ENCODE measurements around the gene MMS19. TPM values are rescaled to one million over a fixed set of nuclear protein-coding genes. Genes with fewer than 3 reads are reported as not detected.
"Not testable (repeated sequence)": the region's sequence is repeated elsewhere in the genome, so short reads cannot be mapped to it uniquely, and the experiment has no call there.

The MMS19 gene
- total RNA-seq, 2 donors from 2014 or later: 38.9 to 42.3 TPM

DNA sequence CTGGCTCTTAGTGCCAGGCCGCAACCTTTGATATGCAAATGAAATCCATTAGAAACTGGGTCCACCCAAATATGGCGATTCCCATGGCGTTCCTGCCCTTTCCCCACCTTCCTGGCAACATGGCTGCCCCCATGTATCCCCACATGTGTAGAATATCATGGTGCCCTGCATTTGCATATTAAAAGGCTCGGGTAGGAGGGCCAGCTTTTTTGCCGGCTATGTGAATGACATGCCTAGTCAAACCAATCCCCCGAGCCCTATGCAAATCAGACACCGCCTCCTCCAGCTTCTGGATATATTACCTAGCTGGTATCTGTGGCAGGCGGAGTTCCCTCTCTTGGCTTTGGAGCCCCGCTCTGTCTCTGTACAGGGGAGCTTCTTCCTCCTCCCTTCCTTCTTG is 18.3 kb downstream of the MMS19 start:
- ATAC-seq (no peak), DNase-seq (no peak)
- intact Hi-C loops (cut with DNase I, micrococcal nuclease): no loop called here

DNA sequence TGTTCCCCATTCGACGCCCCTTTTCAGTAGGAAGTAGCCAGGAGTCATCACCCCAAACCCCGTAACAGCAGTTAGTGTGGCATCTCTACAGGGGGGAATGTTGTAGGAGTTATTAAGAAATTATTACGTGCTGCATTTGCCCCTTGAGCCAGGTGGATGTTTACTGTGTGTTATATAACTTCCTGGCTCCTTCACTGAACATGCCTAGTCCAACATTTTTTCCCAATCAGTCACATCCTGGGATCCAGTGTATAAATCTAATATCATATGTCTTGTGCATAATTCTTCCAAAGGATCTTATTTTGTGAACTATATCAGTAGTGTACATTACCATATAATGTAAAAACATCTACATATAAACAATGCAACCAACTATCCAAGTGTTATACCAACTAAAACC is 18.8 kb downstream of the MMS19 start:
- intact Hi-C loops (cut with DNase I, micrococcal nuclease); ATAC-seq; DNase-seq: not testable (repeated sequence)

DNA sequence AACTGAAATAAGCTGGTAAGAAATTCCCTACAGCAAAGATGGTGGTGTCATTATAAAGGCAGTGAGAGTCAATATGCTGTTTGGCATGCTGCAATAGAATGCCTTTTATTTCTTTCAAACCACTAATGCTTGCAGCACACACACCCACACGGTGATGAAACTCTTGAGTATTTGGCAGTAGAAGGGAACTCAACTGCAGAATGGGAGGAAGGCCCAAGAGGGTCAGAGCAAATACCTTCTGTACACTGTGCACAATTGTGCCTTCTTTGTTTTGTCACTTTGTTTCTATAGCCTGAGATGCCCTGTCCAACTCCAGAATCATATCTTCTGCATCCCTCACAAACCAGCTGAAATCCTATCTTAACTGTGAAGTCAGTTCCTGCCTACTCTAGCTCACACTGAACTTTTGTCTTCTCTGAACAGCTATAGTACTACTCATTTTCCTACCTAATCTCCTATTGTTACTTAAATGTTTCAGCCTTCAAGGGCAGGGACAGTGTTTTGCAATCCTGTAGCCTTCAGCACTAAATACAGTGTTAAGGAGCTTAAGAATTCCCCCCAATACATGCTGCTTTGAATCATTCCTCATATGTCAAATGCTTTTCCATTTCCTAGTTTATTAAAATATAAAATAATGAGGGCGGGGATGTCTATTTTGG is 22.2 kb downstream of the MMS19 start:
- ATAC-seq (no peak), DNase-seq (no peak)
- intact Hi-C loops (cut with DNase I, micrococcal nuclease): no loop called here

DNA sequence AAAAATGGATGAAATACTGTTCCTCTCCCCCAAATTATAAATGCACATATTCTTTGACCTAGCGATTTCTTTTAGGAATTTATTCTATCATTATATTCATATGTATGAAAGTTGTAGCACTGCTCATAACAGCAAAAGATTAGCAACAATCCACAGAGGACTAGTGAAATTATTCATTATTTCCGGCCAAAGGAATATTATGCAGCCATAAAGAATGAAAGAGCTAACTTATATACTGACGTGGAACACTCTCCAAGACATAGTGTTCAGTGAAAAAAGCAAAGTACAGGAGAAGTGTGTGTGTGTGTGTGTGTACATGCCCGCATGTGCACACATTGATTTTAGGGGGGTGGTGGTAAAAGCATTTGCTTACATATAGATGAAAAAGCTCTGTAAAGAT is 23.3 kb downstream of the MMS19 start:
- ATAC-seq: no peak
- intact Hi-C loops (cut with DNase I, micrococcal nuclease): no loop called here
- DNase-seq: no peak

DNA sequence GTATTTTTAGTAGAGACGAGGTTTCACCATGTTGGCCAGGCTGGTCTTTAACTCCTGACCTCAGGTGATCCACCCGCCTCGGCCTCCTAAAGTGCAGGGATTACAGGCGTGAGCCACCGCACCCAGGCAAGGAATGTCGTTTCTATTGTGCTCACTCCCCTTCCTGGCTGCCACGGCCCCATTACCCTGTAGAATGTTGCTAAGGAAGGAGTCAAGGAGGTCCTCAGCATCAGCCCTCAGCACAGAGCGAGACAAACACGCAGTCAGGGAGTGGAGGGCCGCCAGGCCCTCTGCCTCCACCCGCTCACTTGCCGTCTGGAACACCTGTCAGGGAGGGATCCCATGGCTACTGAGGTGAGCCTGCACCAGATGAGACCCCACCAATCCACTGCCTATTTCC is 29.4 kb downstream of the MMS19 start:
- intact Hi-C loops (cut with DNase I, micrococcal nuclease); DNase-seq: not testable (repeated sequence)
- peak; percentile 23 for ATAC-seq

DNA sequence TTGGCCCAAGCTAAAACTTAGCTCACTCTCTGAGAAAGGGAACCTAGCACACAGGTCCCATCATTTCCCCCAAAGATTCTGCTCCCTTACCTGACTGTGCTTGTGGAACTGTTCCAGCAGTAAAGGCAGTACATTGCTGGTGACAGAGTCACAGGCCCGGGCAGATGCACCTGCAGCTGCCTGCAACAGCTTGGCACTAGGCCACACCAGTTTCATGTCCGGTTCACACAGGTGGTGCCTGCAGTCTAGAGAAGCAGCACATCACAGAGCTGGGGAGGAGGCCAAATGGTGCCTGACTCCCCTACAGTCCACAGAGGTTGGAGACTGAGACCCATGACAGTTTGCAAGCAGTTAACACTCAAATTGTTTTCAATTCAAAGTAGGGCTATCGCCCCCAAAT is 30.1 kb downstream of the MMS19 start:
- DNase-seq: peak; percentile 31 to 42
- intact Hi-C loops (cut with DNase I, micrococcal nuclease): no loop called here
- ATAC-seq: peak; percentile 16

DNA sequence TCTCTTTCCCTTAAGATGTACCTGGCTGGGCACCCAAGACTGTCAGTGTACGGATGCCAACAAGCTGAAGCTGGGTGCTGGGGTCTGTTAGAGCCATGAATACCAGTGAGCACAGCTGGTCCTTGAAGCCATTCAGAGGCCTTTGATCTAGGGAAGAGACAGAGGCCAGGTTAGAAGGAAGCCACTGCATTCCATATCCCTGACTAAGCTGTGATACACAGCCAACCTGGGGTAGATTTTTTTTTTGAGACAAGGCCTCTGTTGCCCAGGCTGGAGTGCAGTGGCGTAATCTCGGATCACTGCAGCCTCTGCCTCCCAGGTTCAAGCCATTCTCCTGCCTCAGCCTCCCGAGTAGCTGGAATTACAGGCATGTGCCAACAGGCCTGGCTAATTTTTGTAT is 31.5 kb downstream of the MMS19 start:
- ATAC-seq: no peak
- intact Hi-C loops (cut with DNase I, micrococcal nuclease): no loop called here
- no peak for DNase-seq

DNA sequence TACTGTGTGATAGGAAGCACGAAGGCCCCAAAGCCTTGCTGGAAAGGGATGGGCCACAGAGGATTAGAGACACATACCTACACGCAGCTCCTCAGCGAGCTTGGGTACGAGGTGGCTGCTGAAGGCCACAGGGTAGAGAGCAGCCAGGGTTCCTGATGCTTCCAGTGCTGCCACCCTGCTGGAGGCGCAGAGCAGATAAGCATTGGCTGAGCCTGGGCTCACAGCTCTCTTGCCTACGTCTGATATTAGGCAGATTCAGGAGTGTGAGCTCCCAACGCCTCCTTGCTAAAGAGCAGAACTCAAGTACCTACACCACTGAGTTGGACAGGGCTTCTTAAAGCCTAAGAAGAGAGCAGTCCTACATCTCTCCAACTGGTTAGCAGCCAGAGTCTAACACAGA is 32.2 kb downstream of the MMS19 start:
- no peak for ATAC-seq
- intact Hi-C loops (cut with DNase I, micrococcal nuclease): no loop called here

DNA sequence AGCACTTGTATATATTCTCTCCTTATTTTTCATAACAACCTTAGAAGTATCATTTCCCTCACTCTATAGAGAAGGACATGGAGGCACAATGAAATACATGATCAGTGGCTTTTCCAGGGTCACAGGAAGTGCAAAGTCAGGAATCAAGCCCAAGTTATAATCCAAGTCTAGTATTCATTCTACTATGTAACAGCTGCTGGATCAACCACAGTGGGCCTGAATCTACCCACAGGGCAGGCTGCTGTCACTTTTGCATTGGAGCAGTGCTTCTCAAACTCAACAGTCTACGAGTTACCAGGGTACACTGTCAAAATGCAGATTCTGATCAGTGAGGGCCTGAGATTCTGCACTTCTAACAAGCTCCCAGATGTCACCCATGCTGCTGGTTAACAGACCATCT is 34.0 kb downstream of the MMS19 start:
- ATAC-seq: peak; percentile 2
- no peak for DNase-seq
- intact Hi-C loops (cut with DNase I, micrococcal nuclease): no loop called here

More for the DNA sequence above, 32.2 kb downstream of the MMS19 start:
- DNase-seq: no peak

DNA sequence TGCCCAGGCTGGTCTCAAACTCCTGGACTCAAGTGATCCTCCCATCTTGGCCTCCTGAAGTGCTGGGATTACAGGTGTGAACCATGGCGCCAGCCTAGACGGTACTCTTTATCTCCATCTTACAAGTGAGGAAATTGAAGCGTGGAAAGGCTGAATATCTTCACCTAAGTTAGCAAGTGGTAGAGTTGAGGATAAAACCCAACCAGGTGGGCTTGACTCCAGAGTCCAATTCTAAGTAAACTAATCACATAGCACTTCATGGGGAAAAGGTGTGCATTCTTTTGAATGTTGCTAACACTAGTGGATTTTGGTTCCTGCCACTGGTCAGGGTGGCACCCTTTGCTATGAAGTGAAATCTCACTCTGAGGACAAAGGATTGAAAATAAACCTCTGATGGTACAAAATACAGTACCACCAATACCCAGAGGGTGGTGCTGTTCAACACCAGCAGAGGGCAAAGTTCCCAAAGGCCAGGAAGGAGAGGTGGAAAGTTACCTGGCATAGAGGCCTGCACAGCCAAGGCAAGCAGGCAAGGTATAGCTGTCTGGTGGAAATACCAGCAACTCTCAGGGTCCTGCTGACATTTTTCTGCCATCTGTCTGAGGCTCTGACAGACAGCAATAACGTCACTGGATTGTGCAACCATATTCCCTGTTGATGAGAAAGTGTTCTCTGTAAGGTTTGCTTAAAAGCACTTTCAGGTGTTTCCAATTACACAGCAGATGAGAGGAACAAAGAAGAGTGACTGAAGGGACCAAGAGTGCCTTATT is 34.7 kb downstream of the MMS19 start:
- peak; percentile 91 for ATAC-seq
- intact Hi-C loops (cut with DNase I, micrococcal nuclease): loop anchor here in 1 of 2 donors (2.0 kb wide), 1 partner anchor 89 kb away; no protein-coding TSS in a partner anchor
- peak in 1 of 2 donors; percentile 37 for DNase-seq

DNA sequence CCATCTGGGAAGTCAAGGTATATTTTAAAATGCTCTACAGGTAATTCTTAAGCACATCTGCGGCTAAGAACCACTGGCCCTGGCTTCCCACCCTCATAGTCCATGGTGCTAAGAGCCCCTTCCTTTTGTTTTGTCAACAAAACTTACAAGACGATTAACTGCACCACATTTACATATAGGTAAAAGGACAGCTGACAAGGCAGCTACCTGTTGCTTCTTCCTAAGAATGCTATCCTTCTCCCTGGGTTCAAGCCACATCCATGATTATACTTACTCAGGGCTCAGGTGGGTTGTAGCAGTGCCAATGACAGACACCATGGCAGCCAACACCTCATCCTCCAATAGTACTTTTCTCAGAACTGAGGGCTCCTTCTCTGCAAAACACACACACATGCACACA is 35.9 kb downstream of the MMS19 start:
- no peak for ATAC-seq
- DNase-seq: no peak
- intact Hi-C loops (cut with DNase I, micrococcal nuclease): loop anchor here in 1 of 2 donors (2.0 kb wide), 1 partner anchor 90 kb away; no protein-coding TSS in a partner anchor

DNA sequence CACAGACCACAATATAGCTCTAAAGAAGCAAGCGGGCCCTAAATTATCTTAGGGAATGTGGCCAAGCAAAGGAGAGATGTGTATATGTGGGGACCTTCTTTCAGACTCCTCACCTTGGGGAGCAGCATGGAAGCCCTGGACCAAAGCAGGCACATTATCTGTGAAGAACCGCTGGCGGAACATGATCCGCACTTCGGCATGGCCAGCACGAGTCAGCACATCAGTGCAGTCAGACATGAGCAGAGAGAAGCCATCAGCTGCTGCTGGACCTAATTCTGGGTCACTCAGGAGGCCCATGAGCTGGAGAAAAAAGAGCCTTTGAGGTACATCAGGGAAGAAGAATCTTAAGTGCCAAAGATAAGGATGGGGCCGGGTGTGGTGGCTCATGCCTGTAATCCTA is 38.3 kb downstream of the MMS19 start:
- intact Hi-C loops (cut with DNase I, micrococcal nuclease): no loop called here

DNA sequence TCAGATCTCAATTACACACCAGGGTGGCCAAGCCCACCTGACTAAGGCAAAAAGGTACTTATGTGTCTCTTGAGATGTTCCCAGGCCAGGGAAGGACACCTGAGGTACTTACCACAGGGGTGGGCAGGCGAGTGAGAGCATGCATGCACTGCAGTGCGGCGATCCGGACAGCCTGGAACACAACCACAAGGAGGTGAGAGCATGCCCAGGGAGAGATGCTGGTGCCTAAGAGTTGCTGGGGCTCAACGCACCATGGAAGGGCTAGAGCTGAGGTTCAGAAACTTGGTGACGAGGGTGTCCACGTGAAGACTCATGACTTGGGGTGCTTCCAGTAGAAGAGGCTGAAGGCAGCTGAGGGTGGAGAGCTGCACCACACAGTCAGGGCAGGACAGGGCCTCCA is 39.1 kb downstream of the MMS19 start:
- no peak for DNase-seq
- no peak for ATAC-seq
- intact Hi-C loops (cut with DNase I, micrococcal nuclease): no loop called here

More for the DNA sequence above, 38.3 kb downstream of the MMS19 start:
- no peak for DNase-seq
- ATAC-seq: no peak

DNA sequence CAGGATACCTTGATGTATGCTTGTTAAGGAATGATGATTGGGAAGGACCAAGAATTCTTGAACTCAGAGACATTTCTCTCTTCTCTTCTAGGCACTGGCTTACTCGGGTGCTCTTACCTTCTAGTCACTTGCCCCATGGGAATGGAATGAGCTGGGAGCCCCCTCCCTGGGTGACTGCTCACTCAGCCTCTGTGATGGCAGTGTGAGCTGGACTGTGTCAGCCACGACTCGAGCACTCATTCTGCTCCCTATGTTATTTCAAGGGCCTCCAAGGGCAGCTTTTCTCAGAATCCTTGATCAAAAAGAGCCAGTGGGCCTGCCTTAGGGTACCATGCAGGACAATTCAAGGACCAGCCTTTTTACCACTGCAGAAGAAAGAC is 41.5 kb downstream of the MMS19 start:
- intact Hi-C loops (cut with DNase I, micrococcal nuclease): no loop called here
- ATAC-seq (no peak), DNase-seq (no peak)

DNA sequence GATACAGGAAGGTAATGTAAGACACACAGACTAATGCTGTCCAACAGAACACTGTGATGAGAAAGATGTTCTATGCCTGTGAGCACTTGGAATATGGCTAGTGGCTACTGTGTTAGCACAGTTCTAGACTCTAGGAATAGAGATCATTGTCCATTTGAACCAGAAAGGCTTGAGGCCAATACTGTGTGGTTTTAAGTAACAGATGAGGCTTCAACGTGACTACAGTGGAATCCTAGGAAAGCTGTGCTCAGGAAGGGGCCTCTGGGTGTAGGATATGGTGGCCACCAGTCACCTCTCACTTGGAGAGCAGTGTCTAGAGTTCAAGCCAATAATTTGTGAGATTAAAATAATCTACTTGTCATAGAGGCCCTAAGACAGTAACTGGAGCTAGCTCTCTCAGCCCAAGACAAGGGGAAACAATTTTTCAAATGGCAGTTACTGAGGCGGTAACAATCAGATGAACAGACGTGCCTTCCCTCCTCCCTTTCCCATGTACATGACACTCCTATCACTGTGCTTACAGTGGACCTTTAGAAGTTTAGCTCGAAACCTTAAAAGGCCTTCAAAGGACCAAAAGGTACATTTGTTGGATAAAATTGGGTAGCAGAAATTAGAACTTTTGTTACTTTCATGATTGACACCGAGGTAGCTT is 42.1 kb downstream of the MMS19 start:
- no peak for DNase-seq
- ATAC-seq: no peak

DNA sequence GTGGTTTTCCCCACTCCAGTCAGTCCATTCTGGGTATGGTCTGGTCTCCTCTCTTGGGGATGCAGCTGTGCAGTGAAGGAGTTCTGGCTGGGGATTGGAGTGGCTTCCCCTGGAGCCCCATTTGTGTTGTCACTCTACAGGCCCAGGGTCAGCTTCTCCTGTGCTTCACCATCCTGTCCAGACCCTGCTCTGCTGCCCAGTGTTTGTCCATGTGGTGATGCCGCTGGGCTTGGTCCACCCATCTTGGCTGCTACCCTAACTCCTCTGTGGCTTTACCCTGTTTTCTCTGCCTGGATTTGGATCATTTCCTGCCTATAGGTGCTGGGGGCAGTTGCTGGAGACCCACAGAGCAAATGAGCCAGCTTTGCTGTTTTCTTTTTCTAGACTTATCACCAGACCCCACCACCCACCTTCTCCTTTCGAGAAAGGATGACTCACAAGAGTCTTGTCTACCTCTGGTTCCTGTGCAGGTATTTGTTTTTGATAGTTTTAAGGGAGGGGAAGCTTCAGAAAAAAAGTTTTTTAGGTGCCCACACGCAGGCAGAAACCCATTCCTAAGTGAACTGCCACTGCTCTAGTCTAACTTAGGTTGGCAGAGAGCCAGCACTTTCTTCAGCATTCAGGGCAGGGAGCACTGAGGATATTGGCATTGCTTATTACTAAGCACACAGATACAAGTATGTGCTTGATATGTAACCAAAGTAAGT is 43.7 kb downstream of the MMS19 start:
- DNase-seq: no peak
- ATAC-seq: peak; percentile 29
- intact Hi-C loops (cut with DNase I, micrococcal nuclease): no loop called here

More for the DNA sequence above, 42.1 kb downstream of the MMS19 start:
- intact Hi-C loops (cut with DNase I, micrococcal nuclease): no loop called here

DNA sequence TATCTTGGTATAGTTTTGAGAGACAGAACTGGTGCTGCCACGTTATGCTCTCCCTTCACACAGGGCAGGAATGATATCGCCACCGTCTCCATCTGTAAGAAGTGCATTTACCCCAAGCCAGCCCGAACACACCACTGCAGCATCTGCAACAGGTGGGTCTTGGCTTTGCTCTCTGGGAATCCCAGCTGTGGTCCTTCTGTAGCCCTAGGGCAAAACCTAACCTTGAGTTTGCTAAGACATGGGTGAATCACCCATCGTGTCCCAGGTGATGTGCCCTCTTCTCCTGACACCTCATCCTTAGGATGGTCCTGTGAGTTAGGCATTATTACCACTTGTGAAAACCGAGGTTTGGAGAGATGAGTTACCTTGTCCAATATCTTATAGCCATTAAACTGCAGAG is 45.9 kb downstream of the MMS19 start:
- intact Hi-C loops (cut with DNase I, micrococcal nuclease): no loop called here
- no peak for ATAC-seq
- DNase-seq: no peak

DNA sequence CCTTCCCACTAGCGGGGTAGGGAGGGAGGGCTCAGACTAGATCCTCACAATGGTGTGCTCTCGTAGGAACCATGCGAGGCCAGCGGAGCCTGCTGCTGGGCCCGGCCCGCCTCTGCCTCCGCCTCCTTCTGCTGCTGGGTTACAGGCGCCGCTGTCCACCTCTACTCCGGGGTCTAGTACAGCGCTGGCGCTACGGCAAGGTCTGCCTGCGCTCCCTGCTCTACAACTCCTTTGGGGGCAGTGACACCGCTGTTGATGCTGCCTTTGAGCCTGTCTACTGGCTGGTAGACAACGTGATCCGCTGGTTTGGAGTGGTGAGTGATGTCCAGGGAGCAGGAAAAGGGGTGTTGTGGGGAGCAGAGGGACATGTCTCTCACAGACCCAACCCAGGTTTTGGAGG is 46.6 kb downstream of the MMS19 start:
- DNase-seq (no peak), ATAC-seq (no peak)
- intact Hi-C loops (cut with DNase I, micrococcal nuclease): no loop called here

DNA sequence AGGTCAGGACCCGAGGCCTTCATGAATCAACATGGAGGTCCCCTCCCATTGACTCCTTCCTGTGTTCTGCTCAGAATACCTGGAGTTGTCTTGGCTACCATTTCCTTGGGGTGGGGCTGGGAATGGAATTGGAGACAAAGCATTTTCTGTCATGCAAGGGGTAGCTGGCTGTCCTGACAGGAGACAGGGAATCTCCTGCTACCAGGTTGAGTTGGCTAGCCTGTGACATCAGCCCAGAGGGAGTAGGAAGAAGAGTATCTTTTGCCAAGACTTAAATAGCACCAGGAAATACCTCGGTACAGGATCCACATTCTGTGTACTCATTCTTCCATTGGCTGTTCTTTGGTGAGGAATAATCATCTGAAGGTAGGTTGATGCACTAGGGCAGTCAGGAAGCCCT is 47.4 kb downstream of the MMS19 start:
- DNase-seq (no peak), ATAC-seq (no peak)
- intact Hi-C loops (cut with DNase I, micrococcal nuclease): no loop called here
